Activated naive CD8-positive, alpha-beta T cell treated with anti-CD3 and anti-CD28 coated beads, Interleukin-2, amount 50 U/mL, for 24 hours (primary cell): ENCODE data around the gene EIF1AY.

ENCODE experiments used
- ATAC-seq: fragments of 150-1000 bp; cut with Tn5 transposase; one replicate; pipeline ENCODE4 v1.10.0; 2021
- DNase-seq: peaks from one replicate; pipeline ENCODE4 v3.0.0; 2021
- H3K27ac Mint-ChIP-seq: one replicate; pipeline ENCODE4 v1.8.0; 2021; ENCODE audit warnings: mild to moderate bottlenecking, mixed read lengths
- H3K27me3 Mint-ChIP-seq: one replicate; pipeline ENCODE4 v1.8.0; 2021; ENCODE audit warnings: mixed read lengths
- H3K36me3 Mint-ChIP-seq: one replicate; pipeline ENCODE4 v1.8.0; 2021; ENCODE audit warnings: low read depth, mixed read lengths
- H3K4me1 Mint-ChIP-seq: one replicate; pipeline ENCODE4 v1.8.0; 2021; ENCODE audit warnings: mixed read lengths
- H3K4me3 Mint-ChIP-seq: one replicate; pipeline ENCODE4 v1.8.0; 2021; ENCODE audit warnings: mild to moderate bottlenecking, moderate library complexity, mixed read lengths
- H3K9me3 Mint-ChIP-seq: one replicate; pipeline ENCODE4 v1.8.0; 2021; ENCODE audit warnings: mixed read lengths

Gene EIF1AY

DNA sequence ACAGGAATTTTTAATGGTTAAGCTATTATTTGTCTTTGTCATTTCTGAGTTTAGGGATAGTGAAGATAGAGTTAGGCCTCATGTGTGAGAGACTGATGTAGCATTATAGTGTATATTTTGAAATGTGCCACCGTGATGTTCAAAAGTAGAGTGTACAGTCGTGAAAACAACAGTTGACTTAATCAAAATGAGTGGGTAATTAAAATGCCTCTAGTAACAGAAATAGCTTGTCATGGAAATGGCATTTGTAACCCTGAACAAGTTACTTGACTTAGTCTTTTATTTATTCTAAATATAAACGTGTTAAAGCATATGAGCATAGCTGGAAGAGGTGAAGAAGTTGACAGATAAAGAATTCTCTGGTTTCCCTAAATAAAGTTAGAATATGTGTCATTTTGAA, 6.1 kb downstream of the EIF1AY start:
- Mint-ChIP-seq H3K27me3 (no peaks in the 10 kb centered on the region), H3K36me3 (peaks cover 20% of the 10 kb centered on the region), H3K4me3 (no peak overlapping the region), H3K27ac (no peak overlapping the region), H3K4me1 (peaks cover 22% of the 10 kb centered on the region), H3K9me3 (no peaks in the 10 kb centered on the region)
- ATAC-seq (no peak), DNase-seq (no peak)

DNA sequence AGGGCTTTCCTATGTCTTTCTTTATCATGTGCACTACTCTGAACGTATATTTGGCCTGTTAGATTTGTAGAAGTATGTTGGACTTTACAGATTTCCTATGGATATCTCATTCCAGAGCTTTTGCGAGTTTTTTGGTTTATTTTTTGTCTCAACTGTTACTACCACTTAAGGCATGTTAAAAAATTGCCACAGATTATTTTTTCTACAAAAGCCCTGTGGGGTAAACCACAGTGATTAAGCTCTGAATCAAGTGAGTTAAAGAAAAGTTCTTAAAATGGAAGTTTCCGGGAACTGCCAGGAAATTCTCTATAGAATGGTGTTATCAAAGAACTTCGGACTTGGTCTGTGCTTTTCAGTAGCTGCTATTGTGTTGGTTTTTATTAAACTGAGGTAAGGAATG, 10.6 kb downstream of the EIF1AY start:
- DNase-seq (no peak), ATAC-seq (no peak)
- H3K9me3 Mint-ChIP-seq = no peaks in the 10 kb centered on the region
- H3K4me1 Mint-ChIP-seq = peaks cover 3% of the 10 kb centered on the region
- H3K4me3 Mint-ChIP-seq = no peak overlapping the region
- no peak overlapping the region for H3K27ac Mint-ChIP-seq
- peaks cover 30% of the 10 kb centered on the region for H3K36me3 Mint-ChIP-seq
- H3K27me3 Mint-ChIP-seq = no peaks in the 10 kb centered on the region
